Measurements from ENCODE around the gene LINGO4.

LINGO4 gene

GRCh38 chr1:151837884-151838221 is 32.6 kb upstream of the LINGO4 start:
- no peak for DNase-seq
- Histone ChIP-seq H3K36me3 (ENCODE audit: insufficient read depth, low read length) (no peaks in the 10 kb centered on the region), H3K27ac (ENCODE audit: low read length) (no peak overlapping the region), H3K4me1 (ENCODE audit: insufficient read depth, low read length) (peaks cover 38% of the 10 kb centered on the region), H4K20me1 (ENCODE audit: insufficient read depth, low read length) (no peaks in the 10 kb centered on the region), H2AFZ (ENCODE audit: low read depth, low read length) (no peak overlapping the region), H3K27me3 (ENCODE audit: insufficient read depth, low read length, poor library complexity) (no peaks in the 10 kb centered on the region), H3K4me3 (ENCODE audit: low read depth in 1 of 2, low read length in 2 of 2) (no peak overlapping the region), H3K79me2 (ENCODE audit: insufficient read depth, low read length) (no peaks in the 10 kb centered on the region), H3K9me3 (ENCODE audit: insufficient read depth, low read length, severe bottlenecking) (no peaks in the 10 kb centered on the region), H3K4me2 (ENCODE audit: insufficient read depth, low read length) (no peak overlapping the region), H3K9ac (ENCODE audit: low read depth, low read length) (no peak overlapping the region)
- TF ChIP-seq EZH2 (IDR thresholded peaks at IDR 0.05; ENCODE audit: borderline replicate concordance, low read depth, low read length, severe bottlenecking) (no peak), CTCF (IDR thresholded peaks at IDR 0.05; ENCODE audit: borderline replicate concordance, extremely low read depth, low read length, poor library complexity, severe bottlenecking) (no peak)
- ATAC-seq (ENCODE audit: insufficient read depth, low read depth): no peak

GRCh38 chr1:151837197-151837596 is 32.0 kb upstream of the LINGO4 start:
- Histone ChIP-seq H3K36me3 (ENCODE audit: insufficient read depth, low read length) (no peaks in the 10 kb centered on the region), H3K79me2 (ENCODE audit: insufficient read depth, low read length) (no peaks in the 10 kb centered on the region), H3K27ac (ENCODE audit: low read length) (peak overlapping the region; percentile 58), H3K9ac (ENCODE audit: low read depth, low read length) (no peak overlapping the region), H3K4me1 (ENCODE audit: insufficient read depth, low read length) (peaks cover 38% of the 10 kb centered on the region), H3K9me3 (ENCODE audit: insufficient read depth, low read length, severe bottlenecking) (no peaks in the 10 kb centered on the region), H3K4me3 (ENCODE audit: low read depth in 1 of 2, low read length in 2 of 2) (no peak overlapping the region), H4K20me1 (ENCODE audit: insufficient read depth, low read length) (no peaks in the 10 kb centered on the region), H3K4me2 (ENCODE audit: insufficient read depth, low read length) (0 out of 2 replicates have a peak overlapping the region, but pooled peaks have one; percentile 9), H2AFZ (ENCODE audit: low read depth, low read length) (no peak overlapping the region), H3K27me3 (ENCODE audit: insufficient read depth, low read length, poor library complexity) (no peaks in the 10 kb centered on the region)
- peak; percentile 27 for DNase-seq
- TF ChIP-seq CTCF (IDR thresholded peaks at IDR 0.05; ENCODE audit: borderline replicate concordance, extremely low read depth, low read length, poor library complexity, severe bottlenecking): no peak
- no peak for TF ChIP-seq EZH2 (IDR thresholded peaks at IDR 0.05; ENCODE audit: borderline replicate concordance, low read depth, low read length, severe bottlenecking)
- peak; percentile 51 for ATAC-seq (ENCODE audit: insufficient read depth, low read depth)

- H4K20me1 ChIP-seq (ENCODE audit: insufficient read depth, low read length): no peaks in the 10 kb centered on the region
- H3K4me1 ChIP-seq (ENCODE audit: insufficient read depth, low read length): peaks cover 43% of the 10 kb centered on the region
- H3K79me2 ChIP-seq (ENCODE audit: insufficient read depth, low read length): no peaks in the 10 kb centered on the region
- no peak overlapping the region for H3K9ac ChIP-seq (ENCODE audit: low read depth, low read length)
- H3K4me3 ChIP-seq (ENCODE audit: low read depth in 1 of 2, low read length in 2 of 2): no peak overlapping the region
- H2AFZ ChIP-seq (ENCODE audit: low read depth, low read length): no peak overlapping the region
- ATAC-seq (ENCODE audit: insufficient read depth, low read depth): no peak
- H3K27me3 ChIP-seq (ENCODE audit: insufficient read depth, low read length, poor library complexity): no peaks in the 10 kb centered on the region
- no peak overlapping the region; the same call in 1 of the 2 replicates for H3K27ac ChIP-seq (ENCODE audit: low read length)
- DNase-seq: no peak
- TF ChIP-seq CTCF (IDR thresholded peaks at IDR 0.05; ENCODE audit: borderline replicate concordance, extremely low read depth, low read length, poor library complexity, severe bottlenecking) (no peak), EZH2 (IDR thresholded peaks at IDR 0.05; ENCODE audit: borderline replicate concordance, low read depth, low read length, severe bottlenecking) (no peak)
- no peaks in the 10 kb centered on the region for H3K36me3 ChIP-seq (ENCODE audit: insufficient read depth, low read length)
- no peaks in the 10 kb centered on the region for H3K9me3 ChIP-seq (ENCODE audit: insufficient read depth, low read length, severe bottlenecking)
- no peak overlapping the region for H3K4me2 ChIP-seq (ENCODE audit: insufficient read depth, low read length)
These were observed 30.4 kb upstream of the LINGO4 start for GRCh38 chr1:151835596-151835995.

- no peak for ATAC-seq (ENCODE audit: insufficient read depth, low read depth)
- no peaks in the 10 kb centered on the region for H3K27me3 ChIP-seq (ENCODE audit: insufficient read depth, low read length, poor library complexity)
- no peaks in the 10 kb centered on the region for H4K20me1 ChIP-seq (ENCODE audit: insufficient read depth, low read length)
- no peak overlapping the region for H2AFZ ChIP-seq (ENCODE audit: low read depth, low read length)
- H3K4me2 ChIP-seq (ENCODE audit: insufficient read depth, low read length): no peak overlapping the region
- H3K27ac ChIP-seq (ENCODE audit: low read length): peak overlapping the region; percentile 41; the same call in 1 of the 2 replicates
- peaks cover 56% of the 10 kb centered on the region for H3K4me1 ChIP-seq (ENCODE audit: insufficient read depth, low read length)
- H3K36me3 ChIP-seq (ENCODE audit: insufficient read depth, low read length): no peaks in the 10 kb centered on the region
- no peak for DNase-seq
- H3K9me3 ChIP-seq (ENCODE audit: insufficient read depth, low read length, severe bottlenecking): no peaks in the 10 kb centered on the region
- TF ChIP-seq CTCF (IDR thresholded peaks at IDR 0.05; ENCODE audit: borderline replicate concordance, extremely low read depth, low read length, poor library complexity, severe bottlenecking) (no peak), EZH2 (IDR thresholded peaks at IDR 0.05; ENCODE audit: borderline replicate concordance, low read depth, low read length, severe bottlenecking) (no peak)
- H3K9ac ChIP-seq (ENCODE audit: low read depth, low read length): no peak overlapping the region
- no peaks in the 10 kb centered on the region for H3K79me2 ChIP-seq (ENCODE audit: insufficient read depth, low read length)
- no peak overlapping the region for H3K4me3 ChIP-seq (ENCODE audit: low read depth in 1 of 2, low read length in 2 of 2)
These were observed 29.0 kb upstream of the LINGO4 start for GRCh38 chr1:151834239-151834638.

Data from DND-41 (cell line).